ENCODE results near the gene MYMX. TPM values are rescaled to one million over a fixed set of nuclear protein-coding genes. Genes with fewer than 3 reads are reported as not detected.

MYMX gene
- total RNA-seq, 1 experiment from 2014 or later: not detected

DNA sequence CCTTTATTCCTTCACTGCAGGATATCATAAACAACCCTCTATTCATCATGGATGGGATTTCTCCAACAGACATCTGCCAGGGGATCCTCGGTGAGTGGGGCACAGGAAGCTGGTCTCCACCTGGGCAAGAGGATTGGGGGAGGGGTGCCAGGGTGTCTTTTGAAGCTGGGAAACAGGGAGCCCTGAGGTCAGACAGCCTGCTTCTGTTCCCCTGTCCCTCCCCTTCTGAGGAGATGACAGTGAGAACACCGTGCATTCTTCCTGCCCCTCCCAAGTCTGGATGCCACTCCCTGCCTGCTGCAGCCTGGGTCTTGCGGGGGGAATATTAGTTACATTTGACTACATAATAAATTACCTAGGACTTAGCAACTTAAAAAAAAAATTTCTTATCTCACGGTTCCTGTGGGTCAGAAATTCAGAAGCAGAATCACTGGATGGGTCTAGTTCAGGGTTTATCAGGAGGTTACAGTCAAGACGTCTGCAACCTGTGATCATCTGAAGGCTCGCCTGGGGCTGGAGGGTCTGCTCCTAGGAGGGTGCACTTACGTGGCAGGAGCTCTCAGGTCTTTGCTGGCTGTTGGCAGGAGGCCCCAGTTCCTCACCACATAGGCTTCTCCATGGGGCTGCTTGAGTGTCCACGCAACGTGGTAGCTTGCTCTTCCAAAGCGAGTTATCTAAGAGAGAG lies 46.7 kb upstream of the MYMX start:
- no peak overlapping the region for H3K9ac ChIP-seq (ENCODE audit: low read length)
- intact Hi-C loops (cut with micrococcal nuclease): no loop called here
- no peak overlapping the region for H3K27ac ChIP-seq (ENCODE audit: low read length)
- ChIA-PET POLR2A (ENCODE audit: unreplicated experiment) (no interaction called here), CTCF (no interaction called here)
- TF ChIP-seq EZH2 (IDR thresholded peaks at IDR 0.05; ENCODE audit: low read length, unreplicated experiment) (no peak), CTCF (conservative IDR thresholded peaks at IDR 0.05; ENCODE audit: low read depth, low read length) (no peak), EZH2phosphoT487 (IDR thresholded peaks at IDR 0.05; ENCODE audit: borderline replicate concordance, low read length) (no peak)
- no peaks in the 10 kb centered on the region for H3K9me2 ChIP-seq (replicated peaks; ENCODE audit: low read length)
- H3K4me3 ChIP-seq (ENCODE audit: low read length): no peak overlapping the region
- ATAC-seq: no peak
- no TSS peak for BruUV-seq (replicated peaks)
- no peaks in the 10 kb centered on the region for H4K20me1 ChIP-seq (ENCODE audit: low read length)
- H3K79me2 ChIP-seq (ENCODE audit: low read length): no peaks in the 10 kb centered on the region
- no peak for DNase-seq
- no peaks in the 10 kb centered on the region for H3F3A ChIP-seq (ENCODE audit: low read length, unreplicated experiment)
- H3K27me3 ChIP-seq (ENCODE audit: low read length): no peaks in the 10 kb centered on the region
- H3K9me3 ChIP-seq (ENCODE audit: low read length): no peaks in the 10 kb centered on the region
- no peaks in the 10 kb centered on the region for H3K4me1 ChIP-seq (ENCODE audit: insufficient read depth, low read length)
- no peaks in the 10 kb centered on the region for H3K36me3 ChIP-seq (ENCODE audit: low read depth, low read length)
- H3K4me2 ChIP-seq (ENCODE audit: low read length): no peak overlapping the region
- no peak overlapping the region for H2AFZ ChIP-seq (ENCODE audit: low read length)

DNA sequence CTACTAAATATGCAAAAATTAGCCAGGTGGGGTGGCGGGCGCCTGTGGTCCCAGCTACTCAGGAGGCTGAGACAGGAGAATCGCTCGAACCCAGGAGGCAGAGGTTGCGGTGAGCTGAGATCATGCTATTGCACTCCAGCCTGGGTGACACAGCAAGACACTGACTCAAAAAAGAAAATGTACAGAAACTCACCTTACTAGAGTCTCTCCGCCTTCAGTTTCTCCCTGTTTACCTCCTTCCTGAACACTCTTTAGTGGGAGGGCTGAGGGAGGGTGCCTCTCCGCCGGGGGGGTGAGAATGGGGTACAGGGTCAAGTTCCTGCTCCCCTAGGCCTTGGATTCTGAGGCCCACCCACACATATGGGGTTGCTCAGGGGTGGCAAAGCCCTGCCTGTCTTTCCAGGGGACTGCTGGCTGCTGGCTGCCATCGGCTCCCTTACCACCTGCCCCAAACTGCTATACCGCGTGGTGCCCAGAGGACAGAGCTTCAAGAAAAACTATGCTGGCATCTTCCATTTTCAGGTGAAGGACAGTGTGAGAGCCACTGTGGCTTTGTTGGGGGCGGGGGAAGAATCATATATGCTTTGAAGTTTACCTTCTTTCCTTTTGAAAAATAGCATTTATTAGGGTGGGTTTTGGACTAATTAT lies 44.7 kb upstream of the MYMX start:
- no peaks in the 10 kb centered on the region for H3K79me2 ChIP-seq (ENCODE audit: low read length)
- no peaks in the 10 kb centered on the region for H3F3A ChIP-seq (ENCODE audit: low read length, unreplicated experiment)
- no peak overlapping the region for H3K4me3 ChIP-seq (ENCODE audit: low read length)
- no peak overlapping the region for H2AFZ ChIP-seq (ENCODE audit: low read length)
- H4K20me1 ChIP-seq (ENCODE audit: low read length): no peaks in the 10 kb centered on the region
- no peaks in the 10 kb centered on the region for H3K9me3 ChIP-seq (ENCODE audit: low read length)
- ChIA-PET CTCF (interaction anchor here (0.5 to 1.0 kb wide), 3 partner anchors 31 to 467 kb away, joined by 3 to 4 read pairs (median 3); no protein-coding TSS in a partner anchor), POLR2A (ENCODE audit: unreplicated experiment) (no interaction called here)
- no peaks in the 10 kb centered on the region for H3K4me1 ChIP-seq (ENCODE audit: insufficient read depth, low read length)
- no peaks in the 10 kb centered on the region for H3K36me3 ChIP-seq (ENCODE audit: low read depth, low read length)
- H3K4me2 ChIP-seq (ENCODE audit: low read length): no peak overlapping the region
- no TSS peak for BruUV-seq (replicated peaks)
- no peak for DNase-seq
- no peaks in the 10 kb centered on the region for H3K27me3 ChIP-seq (ENCODE audit: low read length)
- H3K9me2 ChIP-seq (replicated peaks; ENCODE audit: low read length): no peaks in the 10 kb centered on the region
- no peak overlapping the region for H3K9ac ChIP-seq (ENCODE audit: low read length)
- no peak for ATAC-seq
- H3K27ac ChIP-seq (ENCODE audit: low read length): no peak overlapping the region
- TF ChIP-seq EZH2phosphoT487 (IDR thresholded peaks at IDR 0.05; ENCODE audit: borderline replicate concordance, low read length) (no peak), EZH2 (IDR thresholded peaks at IDR 0.05; ENCODE audit: low read length, unreplicated experiment) (no peak), CTCF (conservative IDR thresholded peaks at IDR 0.05; ENCODE audit: low read depth, low read length) (no peak)
- intact Hi-C loops (cut with micrococcal nuclease): loop anchor here (1.0 to 2.0 kb wide), 3 partner anchors 62 to 167 kb away; partner anchors contain the start of gene SLC35B2

Measured in PC-3 (cell line).